Neuronal stem cell (in vitro differentiated cells): ENCODE data around the gene C11orf54. TPM values are rescaled to one million over a fixed set of nuclear protein-coding genes. Genes with fewer than 3 reads are reported as not detected.

Experiments used
- DNase-seq: peaks from one replicate; pipeline ENCODE4 v3.0.0-alpha.2; 2013; ENCODE audit warnings: low spot score
- H2AFZ ChIP-seq: one replicate; pipeline ENCODE4 v1.6.1; 2013; ENCODE audit warnings: mild to moderate bottlenecking, low read length, inconsistent platforms
- H2AK5ac ChIP-seq: 2 replicates; pipeline ENCODE4 v1.6.1; 2013; ENCODE audit warnings: low read depth, mild to moderate bottlenecking, inconsistent platforms, low read length, moderate library complexity, mixed read lengths
- H2BK120ac ChIP-seq: 2 replicates; pipeline ENCODE4 v1.6.1; 2013; ENCODE audit warnings: low read depth, mild to moderate bottlenecking, inconsistent platforms, low read length, moderate library complexity, mixed read lengths
- H2BK12ac ChIP-seq: one replicate; pipeline ENCODE4 v1.6.1; 2013; ENCODE audit warnings: low read length, inconsistent platforms
- H2BK15ac ChIP-seq: 2 replicates; pipeline ENCODE4 v1.6.1; 2013; ENCODE audit warnings: mild to moderate bottlenecking, low read length, inconsistent platforms, mixed read lengths
- H2BK5ac ChIP-seq: one replicate; pipeline ENCODE4 v1.6.1; 2013; ENCODE audit warnings: inconsistent platforms, mild to moderate bottlenecking, low read length, moderate library complexity
- H3K14ac ChIP-seq: one replicate; pipeline ENCODE4 v1.6.1; 2013; ENCODE audit warnings: low read length, inconsistent platforms
- H3K18ac ChIP-seq: 2 replicates; pipeline ENCODE4 v1.6.1; 2013; ENCODE audit warnings: low read length, inconsistent platforms
- H3K23ac ChIP-seq: 2 replicates; pipeline ENCODE4 v1.6.1; 2013; ENCODE audit warnings: low read depth, mild to moderate bottlenecking, mixed read lengths, low read length, inconsistent platforms; ENCODE audit not compliant: poor library complexity
- H3K27ac ChIP-seq: replicated peaks from 3 replicates; pipeline ENCODE4 v1.5.1; 2013; ENCODE audit warnings: low read length, inconsistent platforms
- H3K27me3 ChIP-seq, 3 experiments: 2 replicates each; pipeline ENCODE4 v1.6.1; 2013; ENCODE audit warnings: low read length in 3 of 3, mild to moderate bottlenecking in 2 of 3, inconsistent platforms in 1 of 3, low read depth in 1 of 3, mixed read lengths in 1 of 3, moderate library complexity in 1 of 3; ENCODE audit not compliant: control insufficient read depth in 3 of 3, insufficient read depth in 3 of 3
- H3K36me3 ChIP-seq, 2 donors: replicated peaks in 1 of 2; 2 replicates each; pipeline ENCODE4 v1.6.1; 2013; ENCODE audit warnings: low read length in 2 of 2; ENCODE audit not compliant: control insufficient read depth in 2 of 2, insufficient read depth in 2 of 2
- H3K4ac ChIP-seq: 2 replicates; pipeline ENCODE4 v1.6.1; 2013; ENCODE audit warnings: inconsistent platforms, mild to moderate bottlenecking, low read length, moderate library complexity
- H3K4me1 ChIP-seq, 2 donors: 1 replicate in 1 of 2; 2 replicates in 1 of 2; pipeline ENCODE4 v1.6.1; 2013; ENCODE audit warnings: low read length in 2 of 2, low read depth in 1 of 2; ENCODE audit not compliant: control insufficient read depth in 2 of 2, insufficient read depth in 1 of 2
- H3K4me2 ChIP-seq: one replicate; pipeline ENCODE4 v1.6.1; 2013; ENCODE audit warnings: mild to moderate bottlenecking, low read length, inconsistent platforms; ENCODE audit not compliant: insufficient read depth, poor library complexity, severe bottlenecking
- H3K4me3 ChIP-seq, 2 donors: 2 replicates each; pipeline ENCODE4 v1.5.1; 2013; ENCODE audit warnings: low read length in 2 of 2, mild to moderate bottlenecking in 2 of 2, inconsistent platforms in 1 of 2, moderate library complexity in 1 of 2
- H3K79me1 ChIP-seq: one replicate; pipeline ENCODE4 v1.6.1; 2013; ENCODE audit warnings: low read depth, mild to moderate bottlenecking, inconsistent platforms, low read length, moderate library complexity
- H3K9ac ChIP-seq: one replicate; pipeline ENCODE4 v1.6.1; 2013; ENCODE audit warnings: mild to moderate bottlenecking, low read depth, low read length, inconsistent platforms; ENCODE audit not compliant: poor library complexity
- H3K9me3 ChIP-seq, 2 donors: replicated peaks in 1 of 2; 2 replicates each; pipeline versions ENCODE3 to v1.6.1; 2013; ENCODE audit warnings: low read length in 2 of 2, mild to moderate bottlenecking in 2 of 2, inconsistent platforms in 1 of 2, low read depth in 1 of 2, mixed read lengths in 1 of 2, moderate library complexity in 1 of 2; ENCODE audit not compliant: control insufficient read depth in 2 of 2, insufficient read depth in 1 of 2
- H4K8ac ChIP-seq: one replicate; pipeline ENCODE4 v1.6.1; 2013; ENCODE audit warnings: low read depth, mild to moderate bottlenecking, inconsistent platforms, low read length, moderate library complexity
- H4K91ac ChIP-seq: one replicate; pipeline ENCODE4 v1.6.1; 2013; ENCODE audit warnings: low read length, low read depth, mild to moderate bottlenecking, inconsistent platforms; ENCODE audit not compliant: poor library complexity
- WGBS, 2 donors: extraction: QIAGEN DNeasy Blood & Tissue Kit; methylation state at CpG; one replicate each; pipeline ENCODE4 v1.1.7; 2013; ENCODE audit warnings: missing lambda C conversion rate in 2 of 2, mixed read lengths in 1 of 2; ENCODE audit not compliant: insufficient read length in 2 of 2, insufficient replicate concordance in 1 of 2; ENCODE audit errors: extremely low coverage in 2 of 2; 5-methylcytosine and 5-hydroxymethylcytosine counted together
- small RNA-seq: library from polyadenylated mRNA; stranded (forward); fragments of <200 nt; extraction: miRNeasy Mini kit (QIAGEN cat#:217004); gene quantifications from one replicate; pipeline ENCODE3, GENCODE V24; 2013; ENCODE audit not compliant: insufficient read depth

The C11orf54 gene

DNA sequence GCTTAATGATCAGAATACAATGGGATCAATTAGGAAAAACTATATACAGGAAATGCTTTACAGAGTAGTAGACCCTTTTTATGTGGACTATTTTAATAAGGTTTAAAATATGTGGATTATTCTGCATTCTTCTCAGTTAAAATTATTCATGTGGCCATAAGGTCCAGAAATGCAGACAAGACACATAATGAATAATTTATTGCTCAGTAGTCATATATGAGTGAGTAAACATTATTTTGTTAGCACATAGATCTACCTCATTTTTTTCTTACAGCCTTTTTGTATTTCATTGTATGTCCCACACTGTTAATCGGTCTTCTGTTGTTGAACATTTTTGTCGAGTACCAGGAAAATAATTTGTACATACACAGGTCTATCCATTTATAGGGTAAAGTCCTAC lies 63.4 kb downstream of the C11orf54 start:
- no CpG with 5 or more reads among the region's 2 CpGs for WGBS, 2 donors
- Histone ChIP-seq H3K18ac (no peak overlapping the region), H3K36me3 (peaks cover 23 to 98% of the 10 kb centered on the region in 2 donors)

DNA sequence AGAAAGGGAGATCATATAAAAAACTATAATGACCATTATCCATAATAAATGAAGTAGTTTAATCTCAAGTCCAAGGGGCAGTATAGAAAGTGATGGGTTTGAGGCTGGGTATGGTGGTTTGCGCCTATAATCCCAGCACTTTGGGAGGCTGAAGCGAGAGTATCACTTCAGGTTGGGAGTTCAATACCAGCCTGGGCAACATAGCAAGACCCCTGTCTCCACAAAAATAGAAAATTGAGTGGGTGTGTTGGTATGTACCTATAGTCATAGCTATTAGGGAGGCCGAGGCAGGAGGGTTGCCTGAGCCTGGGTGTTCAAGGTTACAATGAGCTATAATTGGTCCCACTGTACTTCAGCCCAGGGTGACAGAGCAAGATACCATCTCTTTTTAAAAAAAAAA lies 66.5 kb downstream of the C11orf54 start:
- no peak overlapping the region for H3K18ac ChIP-seq
- H2BK120ac ChIP-seq = no peak overlapping the region
- H3K4ac ChIP-seq = no peak overlapping the region
- H3K27me3 ChIP-seq = no peaks in the 10 kb centered on the region
- no peak overlapping the region for H3K9ac ChIP-seq
- H3K4me2 ChIP-seq = no peak overlapping the region
- H3K23ac ChIP-seq = no peak overlapping the region
- H2BK5ac ChIP-seq = no peak overlapping the region
- H3K4me1 ChIP-seq = no peaks in the 10 kb centered on the region
- H3K36me3 ChIP-seq = peaks cover 26 to 98% of the 10 kb centered on the region in 2 donors
- no peak overlapping the region for H2AFZ ChIP-seq
- H3K14ac ChIP-seq = no peak overlapping the region
- H2AK5ac ChIP-seq = no peak overlapping the region
- H3K79me1 ChIP-seq = peaks cover 4% of the 10 kb centered on the region
- no peaks in the 10 kb centered on the region for H3K9me3 ChIP-seq
- no peak overlapping the region for H2BK12ac ChIP-seq
- no peak overlapping the region for H4K91ac ChIP-seq
- H2BK15ac ChIP-seq = no peak overlapping the region
- no CpG with 5 or more reads among the region's 3 CpGs for WGBS, 2 donors
- no peak for DNase-seq
- no peak overlapping the region for H3K4me3 ChIP-seq
- H3K27ac ChIP-seq = no peak overlapping the region
- H4K8ac ChIP-seq = no peak overlapping the region

More for the DNA sequence above, 63.4 kb downstream of the C11orf54 start:
- no peak overlapping the region for H3K4me2 ChIP-seq
- no peak overlapping the region for H3K27ac ChIP-seq
- H3K4me1 ChIP-seq = no peaks in the 10 kb centered on the region
- no peak overlapping the region for H2AK5ac ChIP-seq
- H3K4ac ChIP-seq = no peak overlapping the region
- no peak for DNase-seq
- H2BK12ac ChIP-seq = no peak overlapping the region
- H2BK5ac ChIP-seq = no peak overlapping the region
- H4K8ac ChIP-seq = no peak overlapping the region
- peaks cover 4% of the 10 kb centered on the region for H3K79me1 ChIP-seq
- H3K27me3 ChIP-seq = no peaks in the 10 kb centered on the region
- no peaks in the 10 kb centered on the region for H3K9me3 ChIP-seq
- no peak overlapping the region for H3K23ac ChIP-seq
- H2BK120ac ChIP-seq = no peak overlapping the region
- no peak overlapping the region for H2BK15ac ChIP-seq
- H3K14ac ChIP-seq = no peak overlapping the region
- H4K91ac ChIP-seq = no peak overlapping the region
- H2AFZ ChIP-seq = no peak overlapping the region
- no peak overlapping the region for H3K4me3 ChIP-seq
- H3K9ac ChIP-seq = no peak overlapping the region

DNA sequence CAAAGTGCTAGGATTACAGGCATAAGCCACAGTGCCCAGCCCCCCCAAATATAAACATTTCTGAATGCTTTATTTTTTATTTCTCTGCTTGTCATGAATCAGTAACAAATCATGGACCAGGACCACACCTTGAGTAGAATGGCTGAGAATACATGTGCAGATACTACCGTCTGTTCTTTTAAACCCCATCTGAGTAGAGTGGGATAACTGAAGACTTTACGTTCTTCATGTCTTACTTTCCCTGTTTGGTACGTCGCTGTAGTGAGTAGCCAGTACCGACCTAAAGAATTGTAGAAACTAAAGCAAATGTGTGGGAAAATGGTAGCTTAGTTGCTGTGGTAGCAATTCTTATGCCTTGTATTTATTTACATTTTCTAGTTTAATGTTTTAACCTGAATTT lies 72.5 kb downstream of the C11orf54 start:
- no peak overlapping the region for H2AK5ac ChIP-seq
- H2BK12ac ChIP-seq = no peak overlapping the region
- no peak overlapping the region for H3K14ac ChIP-seq
- WGBS, 2 donors = no CpG with 5 or more reads among the region's 5 CpGs
- H3K4me1 ChIP-seq = peaks cover 0 to 4% of the 10 kb centered on the region in 2 donors
- H3K18ac ChIP-seq = no peak overlapping the region
- H4K8ac ChIP-seq = no peak overlapping the region
- no peak overlapping the region for H2BK5ac ChIP-seq
- H3K23ac ChIP-seq = no peak overlapping the region
- H3K79me1 ChIP-seq = peaks cover under 1% of the 10 kb centered on the region
- no peak overlapping the region for H4K91ac ChIP-seq
- no peak overlapping the region for H3K4me3 ChIP-seq
- H3K9me3 ChIP-seq = no peaks in the 10 kb centered on the region
- H2AFZ ChIP-seq = no peak overlapping the region
- no peak overlapping the region for H3K4ac ChIP-seq
- H3K9ac ChIP-seq = no peak overlapping the region
- no peak overlapping the region for H3K4me2 ChIP-seq
- no peak for DNase-seq
- peaks cover 18 to 75% of the 10 kb centered on the region in 2 donors for H3K36me3 ChIP-seq
- no peak overlapping the region for H3K27ac ChIP-seq
- H2BK15ac ChIP-seq = no peak overlapping the region
- no peaks in the 10 kb centered on the region for H3K27me3 ChIP-seq
- no peak overlapping the region for H2BK120ac ChIP-seq

Small RNAs within 50 kb of the gene (small RNA-seq; reads per million reads assigned to genes)
- gene RF00019 = not detected
- gene RF00493 = 82.0 reads per million, percentile 96 among the genes with 10 or more reads in this experiment
- 8.3 reads per million, percentile 47 among the genes with 10 or more reads in this experiment for gene SCARNA9
- gene SNORA1 = not detected
- gene SNORA18 = not detected
- gene SNORA25 = not detected
- gene SNORA32 = not detected
- gene SNORA40 = not detected
- not detected for gene SNORA8
- gene SNORD5 = not detected
- 2,798 reads per million, percentile 99 among the genes with 10 or more reads in this experiment for gene SNORD6
